ENCODE data around the gene ZEB1.

GRCh38 chr10:31508234-31508633 lies 189.2 kb downstream of the ZEB1 start:
- TF ChIP-seq ZNF138 (tag by site-specific recombination; IDR thresholded peaks at IDR 0.05; ENCODE audit: borderline replicate concordance) = no peak
- no peak for TF ChIP-seq ZIC2 (tag by site-specific recombination; IDR thresholded peaks at IDR 0.05)
- no peak for TF ChIP-seq ZNF660 (tag by site-specific recombination; IDR thresholded peaks at IDR 0.05)
- no peak for TF ChIP-seq CTCF (tag by site-specific recombination; IDR thresholded peaks at IDR 0.05)
- TF ChIP-seq ZNF280C (tag by site-specific recombination; IDR thresholded peaks at IDR 0.05) = no peak
- no peak for TF ChIP-seq ZNF596 (tag by site-specific recombination; IDR thresholded peaks at IDR 0.05)
- TF ChIP-seq ZNF223 (tag by site-specific recombination; IDR thresholded peaks at IDR 0.05) = no peak
- TF ChIP-seq HOXA7 (CRISPR knock-in tag; IDR thresholded peaks at IDR 0.05; ENCODE audit: borderline replicate concordance) = no peak
- TF ChIP-seq ZNF280D (tag by site-specific recombination; IDR thresholded peaks at IDR 0.05) = no peak
- TF ChIP-seq ZNF701 (tag by site-specific recombination; IDR thresholded peaks at IDR 0.05) = no peak

Measured in HEK293 (cell line).